Fibroblast of pulmonary artery (primary cell): ENCODE measurements around the gene MVP.
A peak's percentile ranks its signal among the peaks of the same experiment; 100 is the strongest.

Experiments
- DNase-seq: peaks from one replicate; pipeline ENCODE4 v3.0.0-alpha.2; 2010; ENCODE audit warnings: low read depth
- H3K4me3 ChIP-seq: replicated peaks from 2 replicates; pipeline ENCODE4 v1.5.1; 2011; ENCODE audit warnings: low read depth, mild to moderate bottlenecking, control low read depth, low read length, moderate library complexity
- CTCF ChIP-seq: IDR thresholded peaks from 2 replicates; pipeline ENCODE4 v1.5.1; 2011; ENCODE audit warnings: mild to moderate bottlenecking, control low read depth, low read length, inconsistent platforms; ENCODE audit errors: missing control alignments

The MVP gene

GRCh38 chr16:29891525-29892457, 71.5 kb downstream of the MVP start:
- no peak for TF ChIP-seq CTCF
- DNase-seq: peak; percentile 36
- no peak overlapping the region for H3K4me3 ChIP-seq

- no peak overlapping the region for H3K4me3 ChIP-seq
- TF ChIP-seq CTCF: no peak
- no peak for DNase-seq
Measured at GRCh38 chr16:29892458-29892813, 72.2 kb downstream of the MVP start.

GRCh38 chr16:29893553-29893952, 73.3 kb downstream of the MVP start:
- H3K4me3 ChIP-seq: no peak overlapping the region
- TF ChIP-seq CTCF: no peak
- DNase-seq: no peak

DNA sequence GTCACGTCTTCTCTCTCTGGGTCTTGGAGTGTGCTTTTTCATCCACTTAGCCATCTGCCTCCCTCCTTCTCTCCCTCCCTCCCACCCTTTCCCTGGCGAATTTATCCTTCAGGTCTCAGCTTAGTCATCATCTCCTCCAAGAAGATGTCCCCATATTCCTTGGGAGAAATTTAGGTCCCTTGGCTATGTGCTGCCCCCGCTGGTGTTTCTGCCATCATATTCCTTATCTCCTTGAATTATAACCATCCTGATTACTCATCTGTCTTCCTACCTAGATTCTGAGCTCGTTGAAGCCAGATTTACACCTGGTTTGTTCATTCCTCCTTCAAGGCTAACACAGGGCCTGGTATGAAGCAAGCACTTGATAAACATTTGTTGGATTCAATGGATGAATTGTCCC, 74.1 kb downstream of the MVP start:
- TF ChIP-seq CTCF: no peak
- no peak overlapping the region for H3K4me3 ChIP-seq

GRCh38 chr16:29896841-29897240, 76.6 kb downstream of the MVP start:
- H3K4me3 ChIP-seq: no peak overlapping the region
- no peak for DNase-seq
- no peak for TF ChIP-seq CTCF

More for the DNA sequence above, 74.1 kb downstream of the MVP start:
- no peak for DNase-seq

GRCh38 chr16:29897333-29897732, 77.1 kb downstream of the MVP start:
- DNase-seq: no peak
- H3K4me3 ChIP-seq: no peak overlapping the region
- no peak for TF ChIP-seq CTCF
